Activated naive CD4-positive, alpha-beta T cell treated with anti-CD3 and anti-CD28 coated beads, Interleukin-2, amount 10 ng/mL, durations not matched to agents 7 days and 5 days (primary cell): ENCODE measurements around the gene WDR70.
"Not testable (repeated sequence)": the region's sequence is repeated elsewhere in the genome, so short reads cannot be mapped to it uniquely, and the experiment has no call there.

Source experiments
- CTCF ChIA-PET: fragments of 350-600 bp; sonication (Branson Sonifier 250); formaldehyde crosslinking; loops from one replicate; lab custom pipeline; 2021; ENCODE audit warnings: antibody characterized with exemption; lab: Charles Lee
- DNase-seq: peaks from one replicate; pipeline ENCODE4 v3.0.0-alpha.2; 2020
- H3K27ac Mint-ChIP-seq: one replicate; pipeline ENCODE4 v1.8.0; 2021; ENCODE audit warnings: mild to moderate bottlenecking, moderate library complexity, mixed read lengths
- H3K27me3 Mint-ChIP-seq: one replicate; pipeline ENCODE4 v1.8.0; 2021; ENCODE audit warnings: mild to moderate bottlenecking, mixed read lengths
- H3K36me3 Mint-ChIP-seq: one replicate; pipeline ENCODE4 v1.8.0; 2021; ENCODE audit warnings: mixed read lengths
- H3K4me1 Mint-ChIP-seq: one replicate; pipeline ENCODE4 v1.8.0; 2021; ENCODE audit warnings: mixed read lengths
- H3K4me3 Mint-ChIP-seq: one replicate; pipeline ENCODE4 v1.8.0; 2021; ENCODE audit warnings: mild to moderate bottlenecking, moderate library complexity, mixed read lengths
- H3K9me3 Mint-ChIP-seq: one replicate; pipeline ENCODE4 v1.8.0; 2021; ENCODE audit warnings: mixed read lengths

WDR70 gene

DNA sequence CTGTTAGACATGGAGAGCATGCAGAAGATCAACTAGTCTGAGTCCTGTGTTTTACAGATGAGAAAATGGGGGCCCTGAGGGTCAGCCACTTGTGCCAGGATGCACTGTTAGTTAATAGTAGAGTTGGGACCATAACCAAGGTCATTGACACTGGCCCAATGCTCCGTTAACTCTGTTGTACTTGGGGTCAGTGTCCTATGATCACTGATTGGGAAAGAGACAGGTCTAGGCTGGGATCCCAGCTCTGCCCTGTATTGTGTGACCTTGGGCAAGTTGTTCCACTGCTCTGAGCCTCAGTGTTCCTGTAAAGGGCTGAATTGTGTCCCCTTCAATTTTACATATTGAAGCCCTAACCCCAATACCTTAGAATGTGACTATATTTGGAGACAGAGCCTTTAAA lies 390.7 kb downstream of the WDR70 start:
- CTCF ChIA-PET: no interaction called here

DNA sequence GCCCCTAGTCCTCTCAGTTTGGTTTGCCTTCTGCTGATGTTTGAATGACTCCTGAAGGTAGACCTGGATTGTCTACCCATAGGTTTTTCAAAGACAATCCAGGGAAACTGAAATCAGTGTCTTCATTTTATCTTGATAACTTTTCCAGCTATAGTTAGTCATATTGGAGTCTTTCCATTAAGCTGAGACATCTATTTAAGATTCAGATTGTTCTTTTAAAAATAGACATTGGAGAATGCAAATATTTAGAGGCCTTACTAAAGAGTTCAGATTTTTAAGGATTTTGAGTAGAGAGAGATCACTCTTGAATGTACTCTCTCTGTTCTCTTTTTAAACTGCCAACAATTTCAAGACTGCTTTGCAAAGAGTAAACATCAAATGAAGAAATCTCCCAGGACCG lies 391.7 kb downstream of the WDR70 start:
- Mint-ChIP-seq H3K27me3 (no peaks in the 10 kb centered on the region), H3K4me1 (no peaks in the 10 kb centered on the region), H3K27ac (no peak overlapping the region), H3K9me3 (peaks cover 12% of the 10 kb centered on the region), H3K36me3 (peaks cover 4% of the 10 kb centered on the region), H3K4me3 (no peak overlapping the region)
- CTCF ChIA-PET: interaction anchor here (0.6 kb wide), 1 partner anchor 928 kb away, joined by 3 read pairs; no protein-coding TSS in a partner anchor
- DNase-seq: no peak

More for the DNA sequence above, 390.7 kb downstream of the WDR70 start:
- no peaks in the 10 kb centered on the region for H3K27me3 Mint-ChIP-seq
- no peak for DNase-seq
- no peak overlapping the region for H3K4me3 Mint-ChIP-seq
- peaks cover 9% of the 10 kb centered on the region for H3K9me3 Mint-ChIP-seq
- H3K4me1 Mint-ChIP-seq: no peaks in the 10 kb centered on the region
- H3K36me3 Mint-ChIP-seq: peaks cover under 1% of the 10 kb centered on the region
- H3K27ac Mint-ChIP-seq: no peak overlapping the region

DNA sequence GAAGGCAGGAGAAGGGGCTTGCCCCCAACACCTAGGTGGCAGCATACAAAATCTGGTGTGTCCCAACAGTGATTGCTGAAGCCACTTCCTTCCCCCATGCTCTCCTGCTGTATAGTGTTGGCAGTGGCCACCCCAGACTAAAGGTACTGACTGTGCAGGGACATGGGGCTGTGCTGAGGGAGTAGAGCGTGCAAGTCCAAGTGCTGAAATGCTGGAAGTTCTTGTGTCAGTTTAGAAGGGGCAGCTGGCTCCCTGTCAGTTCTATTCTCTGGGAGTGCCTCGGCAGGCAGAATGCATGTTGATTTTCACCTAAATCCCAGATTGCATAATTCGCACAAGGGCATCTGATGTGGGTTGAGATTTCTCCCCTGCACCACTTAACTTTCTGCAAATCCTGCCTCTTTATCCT lies 392.1 kb downstream of the WDR70 start:
- CTCF ChIA-PET: interaction anchor here (0.6 kb wide), 1 partner anchor 928 kb away, joined by 3 read pairs; no protein-coding TSS in a partner anchor

DNA sequence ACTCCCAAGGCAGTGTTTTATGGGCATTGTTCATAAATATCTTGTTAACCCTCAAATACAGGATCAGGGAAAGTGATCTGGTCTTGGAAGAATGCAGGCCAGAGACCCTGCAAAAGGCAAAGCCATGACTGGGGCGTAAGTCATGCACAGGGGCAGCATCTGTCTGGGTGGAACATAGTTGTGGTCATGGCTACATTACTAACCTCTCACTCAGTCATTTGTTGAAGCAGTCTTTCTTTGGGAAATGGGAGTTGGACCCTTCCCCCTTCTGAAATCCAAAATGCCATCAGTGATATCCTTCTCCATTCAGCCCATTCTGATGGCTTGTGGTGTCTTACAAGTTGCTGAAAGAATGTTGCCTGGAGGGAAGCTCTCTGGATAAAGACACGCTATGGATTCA lies 392.6 kb downstream of the WDR70 start:
- Mint-ChIP-seq H3K9me3 (peaks cover 16% of the 10 kb centered on the region), H3K27me3 (no peaks in the 10 kb centered on the region), H3K4me3 (no peak overlapping the region), H3K4me1 (no peaks in the 10 kb centered on the region), H3K36me3 (peaks cover 4% of the 10 kb centered on the region), H3K27ac (no peak overlapping the region)
- no peak for DNase-seq
- CTCF ChIA-PET: no interaction called here

More for the DNA sequence above, 392.1 kb downstream of the WDR70 start:
- peaks cover 4% of the 10 kb centered on the region for H3K36me3 Mint-ChIP-seq
- H3K4me1 Mint-ChIP-seq: no peaks in the 10 kb centered on the region
- no peaks in the 10 kb centered on the region for H3K27me3 Mint-ChIP-seq
- no peak for DNase-seq
- H3K4me3 Mint-ChIP-seq: no peak overlapping the region
- H3K9me3 Mint-ChIP-seq: peaks cover 16% of the 10 kb centered on the region
- no peak overlapping the region for H3K27ac Mint-ChIP-seq

DNA sequence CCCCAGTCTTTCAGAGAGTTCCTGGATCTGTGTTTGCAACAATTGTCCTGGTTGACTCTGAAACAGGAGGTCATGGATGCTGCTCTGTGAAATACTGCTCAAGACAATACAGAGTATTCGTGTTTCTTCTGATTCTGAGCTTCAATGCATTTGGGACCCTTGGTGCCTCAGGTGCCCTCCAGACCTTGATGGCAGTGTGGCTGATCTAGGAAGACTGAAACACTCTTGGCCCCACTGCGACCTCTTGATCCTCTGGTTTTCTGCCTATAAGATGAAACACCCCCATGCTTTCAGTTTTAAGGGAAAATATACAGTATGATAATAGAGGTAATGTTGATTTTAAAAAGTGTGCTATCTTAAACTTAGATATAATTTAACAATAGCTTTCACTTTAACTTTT lies 393.1 kb downstream of the WDR70 start:
- Mint-ChIP-seq H3K4me3 (no peak overlapping the region), H3K27ac (no peak overlapping the region), H3K4me1 (no peaks in the 10 kb centered on the region), H3K9me3 (peaks cover 16% of the 10 kb centered on the region), H3K27me3 (no peaks in the 10 kb centered on the region), H3K36me3 (peaks cover 4% of the 10 kb centered on the region)
- DNase-seq: no peak
- CTCF ChIA-PET: interaction anchor here (1.1 kb wide), 1 partner anchor 10 kb away, joined by 3 read pairs; no protein-coding TSS in a partner anchor

DNA sequence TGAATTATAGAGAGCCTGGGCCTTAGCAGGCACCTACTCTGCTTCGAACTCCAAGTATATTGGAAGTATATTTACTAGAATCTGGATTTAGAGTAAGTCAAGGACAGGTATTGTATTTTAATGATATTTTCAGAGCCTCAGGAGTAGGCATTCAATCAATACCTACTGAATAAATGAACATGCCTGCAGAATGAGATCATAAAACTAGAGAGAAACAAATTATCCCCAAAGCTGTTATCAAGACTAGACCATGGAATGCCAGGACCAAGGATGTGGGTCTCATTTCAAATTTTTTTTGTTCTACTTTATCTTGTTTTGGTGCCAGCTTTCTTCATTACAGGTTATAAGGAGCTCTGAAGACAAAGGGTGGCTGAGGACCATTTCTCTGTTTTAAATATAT lies 394.7 kb downstream of the WDR70 start:
- no peak for DNase-seq
- Mint-ChIP-seq H3K4me1 (no peaks in the 10 kb centered on the region), H3K36me3 (peaks cover 4% of the 10 kb centered on the region), H3K4me3 (no peak overlapping the region), H3K9me3 (peaks cover 16% of the 10 kb centered on the region), H3K27me3 (no peaks in the 10 kb centered on the region), H3K27ac (no peak overlapping the region)
- CTCF ChIA-PET: interaction anchor here (1.2 kb wide), 2 partner anchors 14 to 65 kb away, joined by 3 to 5 read pairs; no protein-coding TSS in a partner anchor

DNA sequence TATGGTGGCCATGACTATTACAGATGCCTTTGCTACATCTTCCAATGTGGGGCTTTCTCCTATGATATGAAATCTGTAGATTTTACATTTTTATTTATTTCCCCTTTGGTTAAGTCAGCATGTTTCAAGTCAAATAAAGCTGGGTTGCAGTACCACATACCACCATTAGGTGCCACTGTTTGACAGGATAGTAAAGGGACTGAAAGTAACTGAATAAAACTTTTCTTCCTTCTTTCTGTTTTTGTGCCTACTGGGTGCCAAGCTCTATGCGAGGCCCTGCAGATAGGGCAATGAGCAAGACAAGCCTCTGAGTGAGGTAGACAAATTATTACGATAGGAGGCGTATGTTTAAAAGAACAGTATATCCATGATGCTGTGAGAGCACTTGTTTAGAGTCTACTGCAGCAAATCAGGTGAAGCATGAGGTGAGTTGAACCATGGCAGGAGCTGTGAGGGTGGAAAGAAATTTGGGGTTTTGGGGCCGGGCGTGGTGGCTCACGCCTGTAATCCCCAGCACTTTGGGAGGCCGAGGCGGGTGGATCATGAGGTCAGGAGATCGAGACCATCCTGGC lies 395.9 kb downstream of the WDR70 start:
- Mint-ChIP-seq H3K27ac (no peak overlapping the region), H3K4me3 (no peak overlapping the region), H3K27me3 (no peaks in the 10 kb centered on the region), H3K36me3 (peaks cover 4% of the 10 kb centered on the region), H3K9me3 (peaks cover 16% of the 10 kb centered on the region), H3K4me1 (no peaks in the 10 kb centered on the region)
- DNase-seq: peak; percentile 47
- CTCF ChIA-PET: interaction anchor here (0.6 to 1.5 kb wide), 7 partner anchors 18 to 202 kb away, joined by 3 to 7 read pairs (median 3); no protein-coding TSS in a partner anchor

DNA sequence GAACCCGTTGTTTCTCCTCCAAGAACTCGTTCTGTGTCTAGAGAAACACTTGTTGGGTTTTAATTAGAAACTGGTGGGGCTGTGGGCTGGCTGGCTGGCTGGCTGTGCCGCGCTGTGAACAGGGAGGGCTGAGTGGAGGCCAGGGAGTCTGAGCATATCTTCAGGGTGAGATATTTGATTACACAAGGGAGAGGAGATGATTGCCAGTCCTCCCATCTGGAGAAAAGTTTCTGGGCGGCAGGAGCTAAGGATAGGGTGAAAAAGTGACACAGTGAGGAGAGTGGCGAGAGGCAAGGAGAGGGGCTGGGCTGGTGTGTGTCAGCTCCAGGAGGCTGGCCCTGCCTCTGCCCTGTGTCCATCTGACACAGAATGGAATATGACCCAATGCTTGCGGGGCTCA lies 397.7 kb downstream of the WDR70 start:
- no peak overlapping the region for H3K4me3 Mint-ChIP-seq
- H3K9me3 Mint-ChIP-seq: peaks cover 16% of the 10 kb centered on the region
- no peak overlapping the region for H3K27ac Mint-ChIP-seq
- DNase-seq: no peak
- no peaks in the 10 kb centered on the region for H3K27me3 Mint-ChIP-seq
- H3K4me1 Mint-ChIP-seq: no peaks in the 10 kb centered on the region
- H3K36me3 Mint-ChIP-seq: peaks cover 4% of the 10 kb centered on the region
- CTCF ChIA-PET: interaction anchor here (1.4 to 1.7 kb wide), 2 partner anchors 11 to 167 kb away, joined by 3 to 5 read pairs; no protein-coding TSS in a partner anchor

DNA sequence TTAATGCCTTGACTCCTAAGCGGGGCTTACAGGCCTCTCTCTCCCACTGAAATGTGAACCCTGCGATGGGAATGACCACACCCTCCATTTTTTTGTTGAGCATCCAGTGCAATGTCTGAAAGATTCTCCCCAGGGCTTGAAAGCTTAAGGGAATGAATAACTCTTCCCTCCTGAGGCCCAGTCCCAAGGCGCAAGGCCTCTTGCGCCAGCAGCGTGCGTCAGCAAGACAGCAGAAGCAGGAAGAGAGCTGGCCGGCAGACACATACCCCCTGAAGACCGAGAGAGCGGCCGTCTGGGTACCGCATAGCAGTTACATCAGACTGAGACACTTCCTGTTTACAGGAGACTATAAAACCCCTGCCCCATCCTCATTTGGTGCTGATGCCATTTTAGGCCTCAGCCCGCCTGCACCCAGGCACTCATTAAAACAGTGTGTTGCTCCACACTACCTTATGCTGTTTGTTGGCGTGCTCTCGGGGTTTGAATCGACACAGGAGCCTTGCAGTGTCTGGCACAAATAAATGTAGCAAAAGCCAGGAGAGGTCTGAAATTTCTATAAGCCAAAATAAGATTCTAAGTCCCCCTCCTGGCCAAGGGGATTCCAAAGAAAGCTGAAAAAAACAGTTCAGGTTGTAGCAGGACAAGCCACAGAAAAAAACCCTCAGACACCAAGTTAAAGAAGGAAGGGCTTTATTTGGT lies 398.5 kb downstream of the WDR70 start:
- Mint-ChIP-seq H3K27me3 (peaks cover 3% of the 10 kb centered on the region), H3K4me3 (no peak overlapping the region), H3K36me3 (peaks cover 4% of the 10 kb centered on the region), H3K4me1 (no peaks in the 10 kb centered on the region), H3K9me3 (peaks cover 16% of the 10 kb centered on the region), H3K27ac (no peak overlapping the region)
- no peak for DNase-seq
- CTCF ChIA-PET: no interaction called here

DNA sequence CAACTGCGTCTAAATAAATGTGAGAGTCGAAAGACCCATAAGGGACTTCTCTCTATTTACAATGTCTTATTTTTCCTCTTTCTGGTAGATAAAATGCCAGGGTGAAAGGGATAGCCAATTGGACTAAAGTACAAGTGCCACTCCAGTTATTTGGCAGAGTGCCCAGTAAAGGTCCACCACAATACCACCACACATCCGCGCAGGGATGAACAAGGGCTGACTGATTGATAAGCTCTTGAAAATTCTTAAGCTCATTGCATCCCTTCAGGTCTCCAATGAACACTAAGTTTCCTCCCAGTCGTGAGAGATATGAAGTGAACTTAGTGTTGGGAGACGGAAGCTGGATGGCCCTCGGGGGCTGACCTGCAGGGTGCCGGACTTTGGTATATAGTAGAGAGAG lies 402.3 kb downstream of the WDR70 start:
- DNase-seq, H3K9me3 Mint-ChIP-seq, CTCF ChIA-PET, H3K27ac Mint-ChIP-seq, H3K4me1 Mint-ChIP-seq, H3K27me3 Mint-ChIP-seq, H3K4me3 Mint-ChIP-seq, H3K36me3 Mint-ChIP-seq: not testable (repeated sequence)

DNA sequence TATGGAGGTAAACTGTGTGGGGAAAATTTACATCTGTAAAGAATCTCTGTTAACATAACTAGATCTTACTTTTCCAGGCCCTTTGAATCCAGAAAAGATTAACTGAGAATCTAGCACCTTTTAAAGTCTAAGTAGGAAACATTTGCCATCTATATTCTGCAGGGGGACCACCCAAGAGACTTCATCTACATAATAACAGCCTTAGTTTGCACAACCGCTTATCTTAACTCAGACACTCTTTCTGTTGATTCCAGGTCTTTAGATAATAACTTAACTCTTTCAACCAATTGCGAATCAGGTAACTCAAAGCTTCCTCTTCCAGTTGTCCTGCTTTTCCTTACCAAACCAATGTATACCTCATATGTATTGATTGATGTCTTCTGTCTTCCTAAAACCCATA lies 407.3 kb downstream of the WDR70 start:
- Mint-ChIP-seq H3K4me1 (no peaks in the 10 kb centered on the region), H3K4me3 (no peak overlapping the region), H3K27me3 (peaks cover 7% of the 10 kb centered on the region), H3K36me3 (no peaks in the 10 kb centered on the region), H3K27ac (no peak overlapping the region), H3K9me3 (no peaks in the 10 kb centered on the region)
- CTCF ChIA-PET: no interaction called here
- no peak for DNase-seq

DNA sequence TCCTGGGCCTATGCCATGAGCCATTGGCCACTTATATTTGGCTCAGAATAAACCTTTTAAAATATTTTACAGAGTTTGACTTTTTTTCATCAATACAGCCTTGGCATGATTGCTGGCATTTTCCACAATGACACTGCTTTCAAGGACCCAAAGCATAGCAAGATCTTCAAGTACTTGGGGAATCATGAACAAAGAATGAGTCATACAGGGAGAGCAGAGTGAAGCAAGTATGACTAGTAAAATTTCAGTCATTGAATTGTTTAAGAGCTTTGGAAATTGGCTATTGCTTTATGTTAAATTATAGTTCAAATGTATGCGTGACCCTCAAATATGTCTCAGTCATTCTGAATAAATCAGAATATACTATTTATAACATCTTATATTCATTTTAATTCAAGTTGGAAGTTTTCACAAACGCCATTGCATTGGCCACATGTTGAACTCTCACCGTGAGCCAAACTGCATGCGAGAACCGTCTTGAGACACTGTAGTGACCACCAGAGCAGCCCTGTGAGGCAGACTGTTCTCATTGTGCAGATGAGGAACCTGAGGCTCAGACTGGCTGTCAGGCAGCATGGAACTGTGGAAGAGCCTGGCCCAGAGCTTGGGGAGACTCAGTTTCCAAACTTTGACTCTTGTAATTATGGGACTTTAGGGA lies 407.9 kb downstream of the WDR70 start:
- H3K4me1 Mint-ChIP-seq: no peaks in the 10 kb centered on the region
- DNase-seq: no peak
- H3K27ac Mint-ChIP-seq: no peak overlapping the region
- H3K36me3 Mint-ChIP-seq: no peaks in the 10 kb centered on the region
- peaks cover 4% of the 10 kb centered on the region for H3K9me3 Mint-ChIP-seq
- CTCF ChIA-PET: no interaction called here
- H3K4me3 Mint-ChIP-seq: no peak overlapping the region
- H3K27me3 Mint-ChIP-seq: peaks cover 7% of the 10 kb centered on the region

DNA sequence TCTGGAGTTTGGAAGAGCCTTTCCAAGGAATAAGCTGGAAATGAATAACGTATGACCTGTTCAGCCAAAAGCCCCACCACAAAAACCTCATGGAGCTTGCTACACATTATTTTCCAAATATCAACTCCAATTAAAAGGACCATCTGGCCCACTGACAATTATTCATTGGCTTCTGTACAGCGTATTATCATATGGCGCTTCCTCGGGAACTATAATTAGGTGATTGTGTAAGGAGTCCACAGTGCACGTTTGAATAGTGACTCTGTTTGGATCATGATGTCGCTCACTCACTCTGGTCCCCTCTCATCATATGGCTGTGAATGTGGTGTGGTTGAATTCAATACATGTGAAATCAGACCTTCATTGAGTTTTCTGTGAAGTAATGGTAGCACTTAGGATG lies 408.6 kb downstream of the WDR70 start:
- no peak overlapping the region for H3K4me3 Mint-ChIP-seq
- H3K27me3 Mint-ChIP-seq: peaks cover 4% of the 10 kb centered on the region
- H3K9me3 Mint-ChIP-seq: peaks cover 4% of the 10 kb centered on the region
- H3K4me1 Mint-ChIP-seq: no peaks in the 10 kb centered on the region
- H3K36me3 Mint-ChIP-seq: no peaks in the 10 kb centered on the region
- no peak for DNase-seq
- CTCF ChIA-PET: no interaction called here
- no peak overlapping the region for H3K27ac Mint-ChIP-seq

DNA sequence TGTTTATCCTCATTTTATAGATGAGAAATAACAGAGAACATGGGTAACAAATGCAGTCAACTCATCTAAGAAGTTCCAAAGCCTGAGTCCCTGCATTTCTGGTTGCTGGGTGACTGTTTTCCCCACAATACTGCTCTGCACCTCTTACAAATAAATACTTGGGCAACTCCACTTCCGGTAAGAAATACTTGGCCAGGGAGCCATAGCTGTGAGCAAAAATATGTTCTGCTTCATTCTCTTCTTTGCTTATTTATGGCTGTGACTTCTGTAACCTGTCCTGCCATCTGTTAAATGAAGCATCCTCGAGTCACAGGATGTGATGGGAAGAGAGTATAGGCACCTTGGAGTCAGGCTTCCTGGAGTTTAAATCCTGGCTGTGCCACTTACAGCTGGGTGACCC lies 410.9 kb downstream of the WDR70 start:
- H3K27me3 Mint-ChIP-seq: peaks cover 4% of the 10 kb centered on the region
- DNase-seq: no peak
- no peaks in the 10 kb centered on the region for H3K36me3 Mint-ChIP-seq
- no peak overlapping the region for H3K27ac Mint-ChIP-seq
- H3K9me3 Mint-ChIP-seq: peaks cover 17% of the 10 kb centered on the region
- CTCF ChIA-PET: no interaction called here
- H3K4me3 Mint-ChIP-seq: no peak overlapping the region
- no peaks in the 10 kb centered on the region for H3K4me1 Mint-ChIP-seq
